Liver (tissue), 9 donors: ENCODE data around the gene IL12RB2. TPM values are rescaled to one million over a fixed set of nuclear protein-coding genes. Genes with fewer than 3 reads are reported as not detected.

Experiments used
- DNase-seq: peaks from one replicate; pipeline ENCODE4 v3.0.0-alpha.2; 2017; ENCODE audit warnings: low spot score
- H3K27ac ChIP-seq, 2 donors: one replicate each; pipeline ENCODE4 v1.7.0; 2013; ENCODE audit warnings: inconsistent platforms in 2 of 2, low read length in 2 of 2, control low read depth in 1 of 2, low read depth in 1 of 2, mild to moderate bottlenecking in 1 of 2
- H3K27me3 ChIP-seq, 4 donors: one replicate each; pipeline versions ENCODE4 v1.6.1 to v1.7.0; 2013; ENCODE audit warnings: low read length in 3 of 4, inconsistent platforms in 1 of 4, mild to moderate bottlenecking in 1 of 4, moderate library complexity in 1 of 4; ENCODE audit not compliant: control insufficient read depth in 4 of 4, insufficient read depth in 4 of 4
- H3K36me3 ChIP-seq, 4 donors: one replicate each; pipeline versions ENCODE4 v1.6.1 to v1.7.0; 2013; ENCODE audit warnings: low read length in 3 of 4, mild to moderate bottlenecking in 3 of 4, low read depth in 1 of 4, moderate library complexity in 1 of 4; ENCODE audit not compliant: control insufficient read depth in 4 of 4, insufficient read depth in 3 of 4
- H3K4me1 ChIP-seq, 4 donors: one replicate each; pipeline versions ENCODE4 v1.6.1 to v1.7.0; 2013; ENCODE audit warnings: low read length in 3 of 4, mild to moderate bottlenecking in 3 of 4, moderate library complexity in 1 of 4; ENCODE audit not compliant: control insufficient read depth in 4 of 4, insufficient read depth in 4 of 4
- H3K4me3 ChIP-seq, 3 donors: one replicate each; pipeline versions ENCODE4 v1.6.1 to v1.7.0; 2013; ENCODE audit warnings: low read length in 3 of 3, control low read depth in 1 of 3, low read depth in 1 of 3, mild to moderate bottlenecking in 1 of 3
- H3K9ac ChIP-seq, 2 donors: one replicate each; pipeline ENCODE4 v1.7.0; 2013; ENCODE audit warnings: low read length in 2 of 2, mild to moderate bottlenecking in 2 of 2, moderate library complexity in 2 of 2, control low read depth in 1 of 2, low read depth in 1 of 2
- H3K9me3 ChIP-seq, 4 donors: one replicate each; pipeline versions ENCODE4 v1.6.1 to v1.7.0; 2013; ENCODE audit warnings: low read length in 3 of 4; ENCODE audit not compliant: control insufficient read depth in 4 of 4
- CTCF ChIP-seq: fragments of 150-350 bp; IDR thresholded peaks from 2 replicates; pipeline ENCODE4 v1.5.1; 2017; ENCODE audit warnings: improper control_type of control experiment, low read depth, low read length; ENCODE audit not compliant: missing input control
- EGR1 ChIP-seq, 2 donors: IDR thresholded peaks; 2 replicates each; pipeline ENCODE4 v1.6.1; 2016 to 2018; ENCODE audit warnings: antibody characterized with exemption in 2 of 2, low read depth in 2 of 2
- FOXA1 ChIP-seq: IDR thresholded peaks from 2 replicates; pipeline ENCODE4 v1.6.1; 2016; ENCODE audit warnings: antibody characterized with exemption
- GABPA ChIP-seq, 2 donors: IDR thresholded peaks in 1 of 2; conservative IDR thresholded peaks in 1 of 2; 2 replicates each; pipeline ENCODE4 v1.6.1; 2016; ENCODE audit warnings: antibody characterized with exemption in 2 of 2, mild to moderate bottlenecking in 1 of 2, moderate library complexity in 1 of 2
- HNF4A ChIP-seq, 2 donors: conservative IDR thresholded peaks; 2 replicates each; pipeline ENCODE4 v1.6.1; 2016; ENCODE audit warnings: antibody characterized with exemption in 2 of 2, mild to moderate bottlenecking in 2 of 2
- HNF4G ChIP-seq: IDR thresholded peaks from 2 replicates; pipeline ENCODE4 v1.6.1; 2016; ENCODE audit warnings: antibody characterized with exemption
- JUND ChIP-seq, 2 donors: IDR thresholded peaks; 2 replicates each; pipeline ENCODE4 v1.6.1; 2016; ENCODE audit warnings: antibody characterized with exemption in 2 of 2
- MAX ChIP-seq: IDR thresholded peaks from 2 replicates; pipeline ENCODE4 v1.6.1; 2016; ENCODE audit warnings: antibody characterized with exemption
- NR2F2 ChIP-seq: IDR thresholded peaks from 2 replicates; pipeline ENCODE4 v1.6.1; 2016; ENCODE audit warnings: antibody characterized with exemption
- RAD21 ChIP-seq, 2 donors: IDR thresholded peaks; 2 replicates each; pipeline ENCODE4 v1.6.1; 2016; ENCODE audit warnings: antibody characterized with exemption in 2 of 2, mild to moderate bottlenecking in 2 of 2
- REST ChIP-seq: IDR thresholded peaks from 2 replicates; pipeline ENCODE4 v1.6.1; 2016; ENCODE audit warnings: antibody characterized with exemption, mild to moderate bottlenecking
- SP1 ChIP-seq: IDR thresholded peaks from 2 replicates; pipeline ENCODE4 v1.6.1; 2018; ENCODE audit warnings: antibody characterized with exemption, mild to moderate bottlenecking
- YY1 ChIP-seq: IDR thresholded peaks from 2 replicates; pipeline ENCODE4 v1.6.1; 2016; ENCODE audit warnings: antibody characterized with exemption, mild to moderate bottlenecking
- ZBTB33 ChIP-seq: IDR thresholded peaks from 2 replicates; pipeline ENCODE4 v1.6.1; 2016; ENCODE audit warnings: antibody characterized with exemption
- WGBS: extraction: QIAGEN DNeasy Blood & Tissue Kit; methylation state at CpG from one replicate; pipeline ENCODE4 v1.1.7; 2013; 5-methylcytosine and 5-hydroxymethylcytosine counted together
- polyA plus RNA-seq, 2 donors: library from polyadenylated mRNA; stranded (reverse) in 1 of 2; unstranded in 1 of 2; fragments of 200-250 nt in 1 of 2; fragments of >200 nt in 1 of 2; fragmentation: Nextera tagmentation in 1 of 2; extraction: Ambion mirVana in 1 of 2; gene quantifications; one replicate each; pipeline versions ENCODE4 v1.2.1 to v1.2.3, GENCODE V29; 2013 to 2015
- total RNA-seq, 2 donors: library from RNA; depleted of rRNA; stranded (reverse); fragments of >200 nt; gene quantifications; one replicate each; pipeline ENCODE4 v1.2.3, GENCODE V29; 2014
- donor health status: healthy.
- donor health status: healthy.
- donor health status: healthy.
- donor health status: healthy.
- donor health status: healthy.

Gene IL12RB2
- total and polyA plus RNA-seq, 4 donors, result 0.06 to 1.3 (median 0.58) TPM

- 94% methylated on average over 7 of the region's 7 CpGs for WGBS
- no peak overlapping the region for H3K27ac ChIP-seq
- DNase-seq, result no peak
- H3K9ac ChIP-seq, result no peak overlapping the region
- H3K27me3 ChIP-seq, result no peaks in the 10 kb centered on the region
- no peaks in the 10 kb centered on the region for H3K4me1 ChIP-seq
- no peaks in the 10 kb centered on the region for H3K9me3 ChIP-seq
- no peak overlapping the region for H3K4me3 ChIP-seq
- no peaks in the 10 kb centered on the region for H3K36me3 ChIP-seq
- TF ChIP-seq REST, result no peak
Observed at GRCh38 chr1:67299296-67299695, 8.4 kb upstream of the IL12RB2 start.

- DNase-seq, result no peak
- no peaks in the 10 kb centered on the region for H3K4me1 ChIP-seq
- no peak overlapping the region for H3K9ac ChIP-seq
- H3K4me3 ChIP-seq, result no peak overlapping the region
- WGBS, result 78% methylated on average over 2 of the region's 2 CpGs
- no peaks in the 10 kb centered on the region for H3K36me3 ChIP-seq
- no peak for TF ChIP-seq CTCF
- TF ChIP-seq RAD21 (IDR thresholded peaks at IDR 0.05), result no peak
- TF ChIP-seq ZBTB33, result no peak
- no peak for TF ChIP-seq YY1
- TF ChIP-seq MAX, result no peak
- no peak for TF ChIP-seq FOXA1
- TF ChIP-seq NR2F2, result no peak
- no peak for TF ChIP-seq GABPA (IDR thresholded peaks at IDR 0.05 in 1 of 2, conservative IDR thresholded peaks at IDR 0.05 in 1 of 2)
- no peaks in the 10 kb centered on the region for H3K27me3 ChIP-seq
- no peaks in the 10 kb centered on the region for H3K9me3 ChIP-seq
- H3K27ac ChIP-seq, result no peak overlapping the region
Observed at GRCh38 chr1:67300561-67300960, 7.1 kb upstream of the IL12RB2 start.

DNA sequence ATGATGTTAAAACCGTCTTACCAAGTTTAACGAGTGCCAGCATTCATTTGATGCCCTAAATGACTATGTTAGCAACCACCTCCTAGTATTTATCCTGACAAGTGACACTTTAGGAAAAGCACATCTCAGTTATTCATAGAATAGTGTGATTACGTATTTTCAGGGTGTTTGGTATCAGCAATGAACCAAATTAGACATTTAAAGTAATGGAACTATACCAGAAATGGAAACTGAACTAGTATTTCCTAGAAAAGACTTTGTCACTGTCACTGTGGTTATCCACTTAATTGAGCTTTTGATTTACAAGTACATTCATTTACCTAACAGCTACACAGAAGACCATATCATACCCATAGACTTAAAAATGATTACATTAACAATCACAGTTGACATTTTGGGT, 3.6 kb upstream of the IL12RB2 start:
- H3K4me3 ChIP-seq, result no peak overlapping the region
- H3K9me3 ChIP-seq, result no peaks in the 10 kb centered on the region
- H3K4me1 ChIP-seq, result peaks cover 0 to 10% (median 1%) of the 10 kb centered on the region in 4 donors
- H3K27ac ChIP-seq, result no peak overlapping the region
- no peak overlapping the region for H3K9ac ChIP-seq
- H3K27me3 ChIP-seq, result peaks cover 0 to 4% (median 1%) of the 10 kb centered on the region in 4 donors
- no peaks in the 10 kb centered on the region for H3K36me3 ChIP-seq
- WGBS, result 78% methylated on average over 3 of the region's 3 CpGs
- no peak for DNase-seq
- TF ChIP-seq HNF4G (no peak), MAX (no peak), ZBTB33 (no peak), REST (no peak), JUND (IDR thresholded peaks at IDR 0.05) (no peak), EGR1 (IDR thresholded peaks at IDR 0.05; ENCODE audit: low read depth in 2 of 2) (no peak), SP1 (no peak), HNF4A (conservative IDR thresholded peaks at IDR 0.05) (no peak), FOXA1 (no peak)
